Glutamatergic neuron (in vitro differentiated cells): ENCODE data around the gene INPPL1. TPM values are rescaled to one million over a fixed set of nuclear protein-coding genes. Genes with fewer than 3 reads are reported as not detected.

Experiments used
- DNase-seq: peaks from one replicate; pipeline ENCODE4 v3.0.0; 2022
- H3K27ac Mint-ChIP-seq: one replicate; pipeline ENCODE4 v1.8.0; 2020; ENCODE audit warnings: mild to moderate bottlenecking, mixed read lengths, inconsistent platforms; ENCODE audit not compliant: unreplicated experiment
- H3K27me3 Mint-ChIP-seq: one replicate; pipeline ENCODE4 v1.8.0; 2020; ENCODE audit warnings: mild to moderate bottlenecking, moderate library complexity, mixed read lengths, inconsistent platforms; ENCODE audit not compliant: unreplicated experiment
- H3K36me3 Mint-ChIP-seq: one replicate; pipeline ENCODE4 v1.8.0; 2020; ENCODE audit warnings: mild to moderate bottlenecking, mixed read lengths, inconsistent platforms; ENCODE audit not compliant: unreplicated experiment
- H3K4me1 Mint-ChIP-seq: one replicate; pipeline ENCODE4 v1.8.0; 2020; ENCODE audit warnings: mild to moderate bottlenecking, low read depth, mixed read lengths, inconsistent platforms; ENCODE audit not compliant: unreplicated experiment
- H3K4me3 Mint-ChIP-seq: one replicate; pipeline ENCODE4 v1.8.0; 2020; ENCODE audit warnings: mild to moderate bottlenecking, mixed read lengths, inconsistent platforms; ENCODE audit not compliant: unreplicated experiment
- H3K9me3 Mint-ChIP-seq: one replicate; pipeline ENCODE4 v1.8.0; 2020; ENCODE audit warnings: mild to moderate bottlenecking, moderate library complexity, mixed read lengths, inconsistent platforms; ENCODE audit not compliant: unreplicated experiment
- total RNA-seq: library from RNA; stranded (reverse); fragmentation: NEBNext Ultra II Directional; extraction: Animal tissue kit (Norgen Biotek cat#: 25700); gene quantifications from one replicate; pipeline ENCODE4 v1.2.1, GENCODE V29; 2021; ENCODE audit not compliant: unreplicated experiment
- TF ChIP-seq, protein P1 (sequence below): fragments of 200-600 bp; sonication (generic); IDR thresholded peaks from one replicate; pipeline ENCODE4 v1.5.0; 2021; ENCODE audit not compliant: partially characterized antibody, unreplicated experiment

INPPL1 gene
- total RNA-seq, 1 donor from 2014 or later = 62.8 TPM

DNA sequence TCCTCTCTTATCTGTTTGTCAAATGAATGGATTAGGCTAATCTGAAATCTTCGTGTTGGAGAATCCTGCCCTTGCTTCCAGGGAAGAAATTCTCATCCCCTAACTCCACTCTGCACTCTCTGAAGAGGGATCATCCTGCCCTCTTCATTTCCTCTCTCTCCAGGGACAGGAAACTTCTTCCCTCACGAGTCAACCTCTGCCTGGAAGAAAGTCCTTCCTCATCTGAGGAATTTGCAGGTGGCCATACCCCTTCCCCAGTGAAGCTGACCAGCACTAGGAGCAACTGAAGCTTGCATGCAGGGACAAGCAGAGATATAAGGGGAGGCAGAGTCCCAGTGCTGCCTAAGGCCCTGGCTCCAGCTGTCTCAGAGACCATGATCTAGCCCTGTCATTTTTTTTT is 23.0 kb downstream of the INPPL1 start:
- H3K4me1 Mint-ChIP-seq = peaks cover 4% of the 10 kb centered on the region

DNA sequence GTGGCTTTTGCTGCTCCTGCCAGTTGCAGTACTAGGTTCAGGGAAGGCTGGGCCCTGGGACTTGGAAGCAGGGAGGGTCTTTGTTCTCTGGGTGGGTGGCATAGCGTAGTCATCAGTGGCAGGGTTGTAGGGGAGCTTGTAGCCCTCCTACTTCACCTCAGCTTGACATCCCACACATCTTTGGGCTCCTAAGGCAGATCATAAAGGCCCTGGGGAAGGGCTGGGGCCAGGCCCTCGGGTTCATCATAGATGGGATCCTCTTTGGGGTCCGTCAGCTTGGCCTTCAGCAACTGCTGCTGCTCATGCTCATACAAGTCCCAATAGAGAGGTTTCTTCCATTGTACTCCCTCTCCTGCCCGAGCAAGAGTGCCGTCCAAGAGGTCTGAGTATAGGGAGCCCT is 25.4 kb downstream of the INPPL1 start:
- no peaks in the 10 kb centered on the region for H3K36me3 Mint-ChIP-seq
- TF ChIP-seq, protein P1, sequence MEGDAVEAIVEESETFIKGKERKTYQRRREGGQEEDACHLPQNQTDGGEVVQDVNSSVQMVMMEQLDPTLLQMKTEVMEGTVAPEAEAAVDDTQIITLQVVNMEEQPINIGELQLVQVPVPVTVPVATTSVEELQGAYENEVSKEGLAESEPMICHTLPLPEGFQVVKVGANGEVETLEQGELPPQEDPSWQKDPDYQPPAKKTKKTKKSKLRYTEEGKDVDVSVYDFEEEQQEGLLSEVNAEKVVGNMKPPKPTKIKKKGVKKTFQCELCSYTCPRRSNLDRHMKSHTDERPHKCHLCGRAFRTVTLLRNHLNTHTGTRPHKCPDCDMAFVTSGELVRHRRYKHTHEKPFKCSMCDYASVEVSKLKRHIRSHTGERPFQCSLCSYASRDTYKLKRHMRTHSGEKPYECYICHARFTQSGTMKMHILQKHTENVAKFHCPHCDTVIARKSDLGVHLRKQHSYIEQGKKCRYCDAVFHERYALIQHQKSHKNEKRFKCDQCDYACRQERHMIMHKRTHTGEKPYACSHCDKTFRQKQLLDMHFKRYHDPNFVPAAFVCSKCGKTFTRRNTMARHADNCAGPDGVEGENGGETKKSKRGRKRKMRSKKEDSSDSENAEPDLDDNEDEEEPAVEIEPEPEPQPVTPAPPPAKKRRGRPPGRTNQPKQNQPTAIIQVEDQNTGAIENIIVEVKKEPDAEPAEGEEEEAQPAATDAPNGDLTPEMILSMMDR = no peak
- peaks cover under 1% of the 10 kb centered on the region for H3K9me3 Mint-ChIP-seq
- H3K4me3 Mint-ChIP-seq = no peak overlapping the region
- no peak for DNase-seq
- no peak overlapping the region for H3K27ac Mint-ChIP-seq
- H3K27me3 Mint-ChIP-seq = peaks cover 3% of the 10 kb centered on the region
- H3K4me1 Mint-ChIP-seq = no peaks in the 10 kb centered on the region

More for the DNA sequence above, 23.0 kb downstream of the INPPL1 start:
- TF ChIP-seq, protein P1 = no peak
- Mint-ChIP-seq H3K9me3 (peaks cover 4% of the 10 kb centered on the region), H3K4me3 (no peak overlapping the region), H3K36me3 (no peaks in the 10 kb centered on the region), H3K27me3 (peaks cover 14% of the 10 kb centered on the region), H3K27ac (no peak overlapping the region)
- DNase-seq = no peak

DNA sequence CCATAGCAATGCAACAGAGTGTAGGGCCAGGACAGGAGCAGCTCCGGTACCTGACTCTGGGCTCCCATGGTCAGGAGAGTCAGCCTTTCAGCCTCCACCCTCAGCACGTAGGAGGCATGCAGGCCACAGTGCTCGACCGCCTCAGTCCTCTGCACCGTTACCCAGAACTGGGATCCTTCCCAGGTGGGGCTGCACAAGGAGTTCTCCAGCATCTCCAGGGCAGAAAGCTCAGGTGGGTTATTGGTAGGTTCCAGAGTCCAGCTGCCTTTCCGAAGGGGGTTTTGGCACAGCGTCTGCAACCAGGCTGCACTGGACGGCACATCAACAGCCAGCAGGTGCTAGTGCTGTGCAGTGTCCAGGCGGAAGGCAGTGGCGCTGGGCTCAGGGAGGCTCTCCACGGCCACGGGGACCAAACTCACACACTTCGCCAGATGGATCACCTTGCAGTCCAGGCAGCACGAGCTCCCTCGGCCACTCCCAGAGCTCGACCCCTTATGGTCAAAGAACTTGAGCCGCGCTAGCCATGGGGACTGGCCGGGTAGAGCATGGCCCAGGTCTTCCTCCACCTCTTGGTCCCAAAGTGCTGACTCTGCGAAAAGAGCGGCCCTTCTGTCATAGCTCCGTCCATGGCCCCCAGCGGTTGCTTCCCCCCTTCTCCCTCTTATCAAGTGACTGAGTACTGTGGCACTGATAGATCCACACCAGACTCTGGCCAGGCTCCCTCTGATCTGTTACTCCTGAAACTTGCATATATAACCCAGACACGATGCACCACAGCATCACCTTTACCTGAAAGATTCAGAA is 26.3 kb downstream of the INPPL1 start:
- Mint-ChIP-seq H3K27me3 (peaks cover 7% of the 10 kb centered on the region), H3K4me3 (no peak overlapping the region), H3K4me1 (no peaks in the 10 kb centered on the region), H3K9me3 (peaks cover 4% of the 10 kb centered on the region), H3K27ac (no peak overlapping the region), H3K36me3 (peaks cover 4% of the 10 kb centered on the region)
- TF ChIP-seq, protein P1 = no peak
- DNase-seq = no peak

DNA sequence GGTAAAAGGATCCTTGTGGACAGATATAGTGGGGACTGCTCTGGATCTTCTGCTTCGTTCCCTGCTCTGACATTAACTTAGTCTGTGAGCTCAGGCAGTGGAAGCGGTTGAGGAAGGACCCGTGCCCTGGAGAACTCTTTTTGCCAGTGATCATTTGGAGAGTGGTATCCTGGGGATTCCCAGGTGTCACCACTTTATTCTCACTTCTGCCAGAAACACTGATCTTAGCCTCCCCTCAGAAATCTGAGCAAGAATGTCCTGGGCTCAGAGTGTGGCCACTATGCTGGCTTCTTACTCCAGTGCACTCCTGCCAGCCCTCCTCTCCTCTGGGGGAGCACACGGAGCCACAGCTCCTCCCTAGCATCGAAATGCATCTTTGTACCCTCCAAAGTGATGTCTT is 27.0 kb downstream of the INPPL1 start:
- TF ChIP-seq, protein P1 = no peak
- DNase-seq = no peak
- Mint-ChIP-seq H3K36me3 (peaks cover 4% of the 10 kb centered on the region), H3K27ac (no peak overlapping the region), H3K4me1 (no peaks in the 10 kb centered on the region), H3K4me3 (no peak overlapping the region), H3K9me3 (peaks cover 4% of the 10 kb centered on the region), H3K27me3 (peaks cover 7% of the 10 kb centered on the region)

DNA sequence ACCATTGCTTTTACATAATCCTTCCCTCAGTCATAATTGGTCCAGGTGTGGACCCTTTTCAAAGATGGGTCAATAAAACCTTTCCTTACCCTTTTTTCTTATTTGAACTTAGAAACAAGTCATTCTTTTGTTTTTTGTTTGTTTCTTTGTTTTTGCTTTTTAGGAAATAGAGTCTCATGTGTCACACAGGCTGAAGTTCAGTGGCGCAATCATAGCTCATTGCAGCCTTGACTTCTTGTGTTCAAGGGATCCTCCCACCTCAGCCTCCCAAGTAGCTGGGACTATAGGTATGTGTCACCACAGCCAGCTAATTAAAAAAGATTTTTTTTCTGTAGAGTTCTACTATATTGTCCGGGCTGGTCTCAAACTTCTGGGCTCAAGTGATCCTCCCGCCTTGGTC is 28.8 kb downstream of the INPPL1 start:
- Mint-ChIP-seq H3K9me3 (peaks cover 4% of the 10 kb centered on the region), H3K4me1 (no peaks in the 10 kb centered on the region), H3K27ac (no peak overlapping the region), H3K4me3 (no peak overlapping the region), H3K36me3 (peaks cover 4% of the 10 kb centered on the region), H3K27me3 (peaks cover 7% of the 10 kb centered on the region)
- DNase-seq = no peak
- TF ChIP-seq, protein P1 = no peak
